ENCODE measurements around the gene UBE2D2. TPM values are rescaled to one million over a fixed set of nuclear protein-coding genes. Genes with fewer than 3 reads are reported as not detected.

Gene UBE2D2
- total and polyA plus RNA-seq, 4 experiments from 2014 or later, result 160 to 411 (median 255) TPM

DNA sequence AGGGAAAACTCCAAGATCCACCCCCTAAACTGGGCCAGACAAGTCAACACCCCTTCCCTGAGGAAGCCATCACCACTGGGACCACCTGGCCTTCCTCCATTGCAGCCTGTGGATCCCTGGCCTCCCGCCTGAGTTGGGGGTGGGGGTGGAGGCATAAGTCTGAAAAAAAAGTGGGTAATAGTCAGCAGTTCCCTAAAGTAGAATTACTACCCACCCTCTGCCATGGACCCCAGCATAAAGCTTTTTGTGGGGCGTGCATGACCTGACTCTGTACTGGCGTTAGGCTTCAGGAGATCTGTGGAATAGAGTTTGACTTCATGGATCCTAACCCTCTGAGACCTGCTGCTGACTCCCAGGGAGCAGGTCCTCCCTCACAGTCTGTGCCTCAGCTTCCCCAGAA is 85.0 kb downstream of the UBE2D2 start:
- POLR2A ChIA-PET (ENCODE audit: partially characterized antibody), result no interaction called here
- peaks cover 31% of the 10 kb centered on the region for H3K4me1 ChIP-seq (ENCODE audit: insufficient read depth, low read length)
- no peak overlapping the region for H3K27ac ChIP-seq (ENCODE audit: low read depth, low read length)
- DNase-seq, result no peak
- H3K27me3 Mint-ChIP-seq, result peaks cover 15 to 27% of the 10 kb centered on the region in 2 donors
- peaks cover 0 to 2% (median 0%) of the 10 kb centered on the region in 8 donors for H3K9me3 Mint-ChIP-seq
- peaks cover 6 to 51% (median 20%) of the 10 kb centered on the region in 4 donors for H3K4me1 Mint-ChIP-seq
- H3K4me3 Mint-ChIP-seq, result peak overlapping the region in 2 of 8 donors; percentile 19 to 40
- H3K27me3 ChIP-seq (ENCODE audit: insufficient read depth, low read length), result peaks cover 27% of the 10 kb centered on the region
- H3K36me3 Mint-ChIP-seq, result no peaks in the 10 kb centered on the region
- intact Hi-C loops (cut with micrococcal nuclease), result no loop called here
- H3K4me3 ChIP-seq (ENCODE audit: low read length in 2 of 2), result no peak overlapping the region
- no peaks in the 10 kb centered on the region for H3K36me3 ChIP-seq (ENCODE audit: insufficient read depth, low read length)
- no peak overlapping the region for H3K27ac Mint-ChIP-seq
- no peaks in the 10 kb centered on the region for H3K9me3 ChIP-seq (ENCODE audit: control insufficient read depth in 1 of 2, low read length in 2 of 2)
- CTCF ChIA-PET (ENCODE audit: partially characterized antibody), result interaction anchor here (1.1 to 3.1 kb wide), 3 partner anchors 10 to 14 kb away, joined by 4 to 21 read pairs (median 4); no protein-coding TSS in a partner anchor

DNA sequence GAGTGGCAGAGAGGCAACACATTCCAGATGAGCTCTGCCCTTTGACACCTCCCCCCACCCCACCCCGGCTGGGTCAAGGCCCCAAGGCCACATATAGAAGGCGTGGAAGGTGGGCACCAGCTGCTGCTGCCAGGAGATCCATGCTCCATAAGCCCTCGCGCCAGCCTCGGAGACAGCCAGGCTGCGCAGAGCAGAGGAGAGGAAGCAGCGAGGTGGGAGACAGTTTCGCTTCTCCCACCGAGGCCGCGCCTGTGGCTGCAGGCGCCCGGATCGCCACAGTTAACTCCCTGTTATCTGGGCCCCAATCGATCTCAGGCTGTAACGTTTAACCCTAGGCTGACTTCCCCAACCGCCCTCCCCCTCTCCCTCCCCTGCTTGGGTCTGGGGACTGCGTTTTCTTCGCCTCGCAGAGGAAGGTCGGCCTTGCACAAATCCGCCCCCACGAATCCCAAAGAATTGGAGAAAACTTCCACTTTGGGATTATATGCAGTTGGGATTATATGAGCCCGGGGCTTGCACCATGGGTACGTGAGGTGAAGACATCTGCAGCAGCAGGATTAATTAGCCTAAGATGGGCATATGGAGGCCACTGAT is 85.9 kb downstream of the UBE2D2 start:
- H3K4me3 Mint-ChIP-seq, result peak overlapping the region in 7 of 8 donors; percentile 0 to 72 (median 53)
- Histone ChIP-seq H3K4me3 (ENCODE audit: low read length in 2 of 2) (no peak overlapping the region), H3K27ac (ENCODE audit: low read depth, low read length) (no peak overlapping the region), H3K9me3 (ENCODE audit: control insufficient read depth in 1 of 2, low read length in 2 of 2) (no peaks in the 10 kb centered on the region), H3K36me3 (ENCODE audit: insufficient read depth, low read length) (no peaks in the 10 kb centered on the region), H3K27me3 (ENCODE audit: insufficient read depth, low read length) (peaks cover 33% of the 10 kb centered on the region), H3K4me1 (ENCODE audit: insufficient read depth, low read length) (peaks cover 32% of the 10 kb centered on the region)
- intact Hi-C loops (cut with micrococcal nuclease), result no loop called here
- DNase-seq, result no peak
- POLR2A ChIA-PET (ENCODE audit: partially characterized antibody), result interaction anchor here (1.3 to 2.5 kb wide), 3 partner anchors 10 to 64 kb away, joined by 3 to 28 read pairs (median 7); no protein-coding TSS in a partner anchor
- CTCF ChIA-PET (ENCODE audit: partially characterized antibody), result interaction anchor here (0.9 to 1.1 kb wide), 2 partner anchors 11 to 73 kb away, joined by 3 to 4 read pairs; no protein-coding TSS in a partner anchor
- peak overlapping the region in 1 of 7 donors; percentile 23 for H3K27ac Mint-ChIP-seq
- peaks cover 0 to 2% (median 0%) of the 10 kb centered on the region in 8 donors for H3K9me3 Mint-ChIP-seq
- H3K36me3 Mint-ChIP-seq, result no peaks in the 10 kb centered on the region
- H3K27me3 Mint-ChIP-seq, result peaks cover 22 to 34% of the 10 kb centered on the region in 2 donors
- H3K4me1 Mint-ChIP-seq, result peaks cover 8 to 54% (median 20%) of the 10 kb centered on the region in 4 donors

DNA sequence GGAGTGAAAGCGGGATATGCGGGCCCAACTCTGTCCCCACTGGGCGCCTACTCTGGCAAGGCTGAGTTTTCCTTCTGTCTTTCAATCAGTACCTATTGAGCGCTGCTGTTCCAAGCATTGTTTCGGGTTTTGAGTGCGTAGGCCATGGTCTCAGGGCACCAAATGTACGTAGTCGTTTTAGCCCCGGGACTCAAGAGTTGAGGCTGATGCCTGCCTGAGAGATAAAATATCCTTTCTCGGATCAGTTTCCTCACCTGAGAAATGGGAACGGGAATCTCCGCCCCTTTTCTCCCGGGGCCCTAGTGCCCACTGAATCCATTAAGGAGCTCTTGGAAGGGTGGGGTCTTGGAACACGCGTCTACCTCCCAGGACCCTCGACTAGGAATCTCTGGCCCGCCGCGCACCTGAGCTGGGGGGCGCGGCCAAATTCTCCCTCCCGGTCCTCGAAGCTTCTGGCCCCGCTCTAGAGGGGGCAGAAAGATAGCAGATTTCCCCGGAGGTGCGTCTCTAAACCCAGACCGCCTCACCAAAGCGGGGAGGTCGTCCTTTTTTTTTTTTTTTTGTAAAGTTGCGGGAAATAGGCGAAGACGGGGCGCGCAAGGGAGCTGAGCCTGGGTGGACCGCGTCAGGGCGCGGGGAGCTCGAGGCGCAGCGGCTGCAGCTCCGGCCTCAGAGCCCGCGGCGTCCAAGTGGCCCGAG is 86.5 kb downstream of the UBE2D2 start:
- peaks cover 37% of the 10 kb centered on the region for H3K4me1 ChIP-seq (ENCODE audit: insufficient read depth, low read length)
- no peak for DNase-seq
- intact Hi-C loops (cut with micrococcal nuclease), result no loop called here
- H3K9me3 ChIP-seq (ENCODE audit: control insufficient read depth in 1 of 2, low read length in 2 of 2), result no peaks in the 10 kb centered on the region
- ChIA-PET CTCF (ENCODE audit: partially characterized antibody) (interaction anchor here (0.7 to 1.2 kb wide), 6 partner anchors 12 to 132 kb away, joined by 3 to 4 read pairs (median 4); no protein-coding TSS in a partner anchor), POLR2A (ENCODE audit: partially characterized antibody) (interaction anchor here (1.0 to 2.5 kb wide), 5 partner anchors 11 to 63 kb away, joined by 3 to 28 read pairs (median 3); no protein-coding TSS in a partner anchor)
- H3K36me3 ChIP-seq (ENCODE audit: insufficient read depth, low read length), result no peaks in the 10 kb centered on the region
- Mint-ChIP-seq H3K27me3 (peaks cover 29 to 40% of the 10 kb centered on the region in 2 donors), H3K4me1 (peaks cover 12 to 61% (median 24%) of the 10 kb centered on the region in 4 donors), H3K4me3 (peak overlapping the region; percentile 39 to 72 (median 60)), H3K27ac (peak overlapping the region in 1 of 7 donors; percentile 44), H3K36me3 (no peaks in the 10 kb centered on the region), H3K9me3 (peaks cover 0 to 2% (median 0%) of the 10 kb centered on the region in 8 donors)
- peaks cover 39% of the 10 kb centered on the region for H3K27me3 ChIP-seq (ENCODE audit: insufficient read depth, low read length)
- H3K4me3 ChIP-seq (ENCODE audit: low read length in 2 of 2), result no peak overlapping the region
- no peak overlapping the region for H3K27ac ChIP-seq (ENCODE audit: low read depth, low read length)

GRCh38 chr5:139648205-139649081 is 87.3 kb downstream of the UBE2D2 start, which contains the start of gene CXXC5:
TSS of gene CXXC5 (plus strand) at chr5:139648349. CDS start at chr5:139680524, 32,175 bp downstream.
- POLR2A ChIA-PET (ENCODE audit: partially characterized antibody), result interaction anchor here (1.0 to 2.5 kb wide), 4 partner anchors 11 to 62 kb away, joined by 3 to 28 read pairs (median 5); no protein-coding TSS in a partner anchor
- intact Hi-C loops (cut with micrococcal nuclease), result no loop called here
- peaks cover 13 to 65% (median 24%) of the 10 kb centered on the region in 4 donors for H3K4me1 Mint-ChIP-seq

DNA sequence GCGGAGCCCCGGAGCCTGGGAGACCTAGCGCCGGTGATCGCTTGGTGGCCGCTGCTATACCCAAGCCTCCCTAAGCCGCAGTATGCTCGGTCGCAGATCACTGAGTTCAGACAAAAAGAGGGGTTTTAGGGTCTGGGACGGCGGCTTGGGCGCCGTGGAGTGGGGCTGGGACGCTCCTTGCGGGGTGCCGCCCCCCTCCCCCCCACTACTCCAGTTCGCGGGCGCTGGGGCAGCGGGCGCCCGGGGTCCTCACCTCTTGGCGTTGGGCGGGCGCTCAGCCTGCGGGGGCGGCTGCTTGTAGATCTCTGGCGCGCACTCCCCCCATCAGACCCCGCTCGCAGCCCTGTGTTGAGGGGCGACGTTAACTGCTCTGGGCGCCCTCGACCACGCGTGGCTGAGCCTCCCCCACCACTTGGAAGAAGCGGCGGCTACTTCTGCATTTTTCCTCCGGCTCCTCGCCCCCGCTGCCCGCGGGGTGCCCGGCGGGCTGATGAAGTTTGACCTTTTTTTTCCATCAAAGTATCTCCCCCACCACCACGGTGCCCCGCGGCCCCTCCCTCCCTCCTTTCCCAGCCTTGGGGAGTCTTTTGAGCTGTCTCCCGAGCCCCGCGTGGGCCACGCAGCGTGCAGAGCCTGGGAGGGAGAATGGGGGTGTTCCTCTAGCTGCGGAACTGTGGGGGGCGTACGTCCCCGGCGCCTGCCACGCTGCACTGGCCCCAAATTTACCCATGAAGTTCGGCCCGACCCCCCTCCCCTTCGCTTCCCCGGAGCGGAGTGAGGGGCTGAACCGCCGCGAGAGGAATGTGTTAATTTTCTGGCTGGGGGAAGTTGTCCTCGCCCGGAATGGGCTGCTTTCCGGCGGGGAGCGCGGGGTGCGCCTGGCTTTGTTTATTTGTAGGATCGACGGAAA is 88.2 kb downstream of the UBE2D2 start:
- H3K27ac ChIP-seq (ENCODE audit: low read depth, low read length), result no peak overlapping the region
- CTCF ChIA-PET (ENCODE audit: partially characterized antibody), result interaction anchor here (1.0 to 1.9 kb wide), 3 partner anchors 13 to 126 kb away, joined by 3 to 7 read pairs (median 3); no protein-coding TSS in a partner anchor
- Mint-ChIP-seq H3K27ac (peak overlapping the region in 1 of 7 donors; percentile 74), H3K36me3 (no peaks in the 10 kb centered on the region), H3K4me1 (peaks cover 12 to 65% (median 24%) of the 10 kb centered on the region in 4 donors), H3K9me3 (peaks cover 0 to 2% (median 0%) of the 10 kb centered on the region in 8 donors), H3K27me3 (peaks cover 38 to 51% of the 10 kb centered on the region in 2 donors), H3K4me3 (peak overlapping the region; percentile 76 to 89 (median 84))
- H3K9me3 ChIP-seq (ENCODE audit: control insufficient read depth in 1 of 2, low read length in 2 of 2), result no peaks in the 10 kb centered on the region
- POLR2A ChIA-PET (ENCODE audit: partially characterized antibody), result interaction anchor here (1.4 to 2.5 kb wide), 2 partner anchors 12 to 41 kb away, joined by 3 to 28 read pairs; no protein-coding TSS in a partner anchor
- H3K4me1 ChIP-seq (ENCODE audit: insufficient read depth, low read length), result peaks cover 37% of the 10 kb centered on the region
- peak overlapping the region in 1 of 2 donors; percentile 27 for H3K4me3 ChIP-seq (ENCODE audit: low read length in 2 of 2)
- no peak for DNase-seq
- peaks cover 41% of the 10 kb centered on the region for H3K27me3 ChIP-seq (ENCODE audit: insufficient read depth, low read length)
- no peaks in the 10 kb centered on the region for H3K36me3 ChIP-seq (ENCODE audit: insufficient read depth, low read length)
- intact Hi-C loops (cut with micrococcal nuclease), result no loop called here

More at GRCh38 chr5:139648205-139649081, 87.3 kb downstream of the UBE2D2 start, which contains the start of gene CXXC5:
- peak in 3 of 5 donors; percentile 35 to 46 (median 37) for DNase-seq
- Mint-ChIP-seq H3K36me3 (no peaks in the 10 kb centered on the region), H3K27me3 (peaks cover 33 to 46% of the 10 kb centered on the region in 2 donors), H3K4me3 (peak within 1 kb of the TSS; percentile 42 to 72 (median 60)), H3K9me3 (peaks cover 0 to 2% (median 0%) of the 10 kb centered on the region in 8 donors), H3K27ac (peak within 1 kb of the TSS in 2 of 7 donors; percentile 23 to 44)
- CTCF ChIA-PET (ENCODE audit: partially characterized antibody), result interaction anchor here (0.7 to 1.2 kb wide), 5 partner anchors 12 to 131 kb away, joined by 3 to 4 read pairs (median 3); no protein-coding TSS in a partner anchor
- Histone ChIP-seq H3K27ac (ENCODE audit: low read depth, low read length) (no peak within 1 kb of the TSS), H3K36me3 (ENCODE audit: insufficient read depth, low read length) (no peaks in the 10 kb centered on the region), H3K27me3 (ENCODE audit: insufficient read depth, low read length) (peaks cover 41% of the 10 kb centered on the region), H3K9me3 (ENCODE audit: control insufficient read depth in 1 of 2, low read length in 2 of 2) (no peaks in the 10 kb centered on the region), H3K4me3 (ENCODE audit: low read length in 2 of 2) (peak within 1 kb of the TSS in 1 of 2 donors; percentile 19), H3K4me1 (ENCODE audit: insufficient read depth, low read length) (peaks cover 37% of the 10 kb centered on the region)

Data from CD4-positive, alpha-beta memory T cell (primary cell).